K562 (cell line): Measurements from ENCODE around the gene MTRFR. TPM values are rescaled to one million over a fixed set of nuclear protein-coding genes. Genes with fewer than 3 reads are reported as not detected.

ENCODE experiments used
- ATAC-seq: fragments of 200-7000 bp; cut with Tn5 transposase; 3 replicates; pipeline ENCODE4 v1.9.1; 2020; ENCODE audit warnings: moderate library complexity
- BruUV-seq: library from RNA; stranded (reverse); fragments of 400-500 nt; replicated peaks from 2 replicates; lab custom pipeline; 2021; lab: Mats Ljungman, UMichigan
- CTCF ChIA-PET: fragments of 300-600 bp; formaldehyde crosslinking; extraction: SDS; loops from one replicate; lab custom pipeline; 2021; ENCODE audit warnings: low intra/inter-chr PET ratio; lab: Yijun Ruan, JAX
- POLR2A ChIA-PET: fragments of 300-600, 350-650 bp; sonication (Branson Sonifier 250); formaldehyde crosslinking; extraction: SDS; loops from one replicate; lab custom pipeline; 2021; ENCODE audit warnings: antibody characterized with exemption, inconsistent platforms; lab: Yijun Ruan, JAX
- DNase-seq, 4 experiments: peaks; one replicate each; pipeline versions ENCODE4 v3.0.0 to v3.0.0-alpha.2; 2011 to 2018; ENCODE audit warnings: low spot score in 3 of 4, mixed read lengths in 3 of 4; ENCODE audit errors: extremely low read depth in 1 of 4
- FAIRE-seq: peaks from 2 replicates; lab custom pipeline; 2011; peaks lifted over from hg19 to GRCh38; lab: Jason Lieb, UNC
- H2AFZ ChIP-seq: 2 replicates; pipeline ENCODE4 v1.6.0; 2011; ENCODE audit warnings: low read depth, low read length, control low read depth, inconsistent platforms
- H3K27ac ChIP-seq: fragments of 200-600 bp; 3 replicates; pipeline ENCODE4 v1.8.0; 2011; ENCODE audit warnings: low read depth, mild to moderate bottlenecking, control low read depth, inconsistent platforms, low read length, moderate library complexity, mixed read lengths; ENCODE audit errors: extremely low read depth
- H3K27me3 ChIP-seq, 2 experiments: fragments of 300-600 bp in 1 of 2; 2 replicates in 1 of 2; 3 replicates in 1 of 2; pipeline versions ENCODE4 v1.6.0 to v1.8.0; 2011; ENCODE audit warnings: inconsistent platforms in 2 of 2, low read length in 2 of 2, mild to moderate bottlenecking in 1 of 2, mixed read lengths in 1 of 2, moderate library complexity in 1 of 2; ENCODE audit not compliant: control insufficient read depth in 2 of 2, insufficient read depth in 2 of 2
- H3K36me3 ChIP-seq: fragments of 300-600 bp; 3 replicates; pipeline ENCODE4 v1.8.0; 2011; ENCODE audit warnings: mild to moderate bottlenecking, low read length, inconsistent platforms; ENCODE audit not compliant: control insufficient read depth, insufficient read depth
- H3K4me1 ChIP-seq, 2 experiments: fragments of 200-600 bp in 1 of 2; replicated peaks in 1 of 2; 2 replicates in 1 of 2; 3 replicates in 1 of 2; pipeline versions ENCODE4 v1.5.1 to v1.8.0; 2011; ENCODE audit warnings: inconsistent platforms in 2 of 2, low read length in 2 of 2, mild to moderate bottlenecking in 1 of 2, mixed read lengths in 1 of 2, moderate library complexity in 1 of 2; ENCODE audit not compliant: control insufficient read depth in 2 of 2, insufficient read depth in 2 of 2
- H3K4me2 ChIP-seq: 2 replicates; pipeline ENCODE4 v1.6.1; 2011; ENCODE audit warnings: low read length, control low read depth, inconsistent platforms, mixed read lengths; ENCODE audit not compliant: insufficient read depth
- H3K4me3 ChIP-seq: fragments of 200-600 bp; sonication (generic), shearing (Covaris generic); 2 replicates; pipeline ENCODE4 v1.5.1; 2016; ENCODE audit warnings: control low read depth, inconsistent platforms
- H3K79me2 ChIP-seq: fragments of 200-600 bp; 3 replicates; pipeline ENCODE4 v1.8.0; 2011; ENCODE audit warnings: low read length, inconsistent platforms; ENCODE audit not compliant: control insufficient read depth, insufficient read depth
- H3K9ac ChIP-seq, 2 experiments: 2 replicates each; pipeline versions ENCODE4 v1.6.0 to v1.6.1; 2011; ENCODE audit warnings: low read depth in 2 of 2, low read length in 2 of 2, control low read depth in 1 of 2, inconsistent platforms in 1 of 2, mild to moderate bottlenecking in 1 of 2, mixed read lengths in 1 of 2; ENCODE audit not compliant: insufficient read depth in 1 of 2
- H3K9me1 ChIP-seq: one replicate; pipeline ENCODE4 v1.6.0; 2011; ENCODE audit warnings: inconsistent platforms, mild to moderate bottlenecking, low read length, moderate library complexity; ENCODE audit not compliant: control insufficient read depth, insufficient read depth
- H3K9me3 ChIP-seq: replicated peaks from 2 replicates; pipeline ENCODE4 v1.5.1; 2011; ENCODE audit warnings: low read depth, low read length, inconsistent platforms; ENCODE audit not compliant: control insufficient read depth, insufficient read depth
- H4K20me1 ChIP-seq: replicated peaks from 2 replicates; pipeline ENCODE4 v1.6.1; 2011; ENCODE audit warnings: low read length, inconsistent platforms, mixed read lengths; ENCODE audit not compliant: control insufficient read depth, insufficient read depth
- ARID3B ChIP-seq: fragments of 250-450 bp; sonication (Bioruptor Pico); IDR thresholded peaks from 2 replicates; pipeline ENCODE4 v1.4.0; 2020; ENCODE audit warnings: borderline replicate concordance
- BHLHE40 ChIP-seq: IDR thresholded peaks from 2 replicates; pipeline ENCODE4 v1.6.1; 2011; ENCODE audit warnings: low read length, improper control_type of control experiment
- FOXA1 ChIP-seq: fragments of 450-650 bp; IDR thresholded peaks from 2 replicates; pipeline ENCODE4 v1.6.1; 2016; ENCODE audit warnings: mild to moderate bottlenecking, borderline replicate concordance
- KLF1 ChIP-seq: fragments of 450-650 bp; IDR thresholded peaks from 2 replicates; pipeline ENCODE4 v1.6.1; 2016; ENCODE audit warnings: missing genetic modification characterization, missing compliant biosample characterization
- MLX ChIP-seq, 2 experiments: fragments of 450-650 bp in 1 of 2; sonication (generic) in 1 of 2; formaldehyde crosslinking; conservative IDR thresholded peaks; 2 replicates each; pipeline versions ENCODE4 v1.4.0 to v1.8.1; 2020 to 2022; ENCODE audit warnings: mild to moderate bottlenecking in 1 of 2, missing genetic modification reagents in 1 of 2
- MXI1 ChIP-seq: IDR thresholded peaks from 2 replicates; pipeline ENCODE4 v1.6.1; 2011; ENCODE audit warnings: low read depth, mild to moderate bottlenecking, improper control_type of control experiment, low read length
- PBX2 ChIP-seq, 2 experiments: IDR thresholded peaks in 1 of 2; conservative IDR thresholded peaks in 1 of 2; 2 replicates each; pipeline ENCODE4 v1.6.1; 2016; ENCODE audit warnings: low read depth in 2 of 2, mild to moderate bottlenecking in 1 of 2, missing compliant biosample characterization in 1 of 2, missing genetic modification characterization in 1 of 2, moderate library complexity in 1 of 2
- SIN3B ChIP-seq: fragments of 450-650 bp; IDR thresholded peaks from 2 replicates; pipeline ENCODE4 v1.6.1; 2017; ENCODE audit warnings: low read depth, mild to moderate bottlenecking, moderate library complexity
- WHSC1 ChIP-seq: IDR thresholded peaks from one replicate; pipeline ENCODE4 v1.6.1; 2012; ENCODE audit warnings: low read length, control low read depth, inconsistent platforms
- ZBED1 ChIP-seq: IDR thresholded peaks from 2 replicates; pipeline ENCODE4 v1.6.1; 2014
- ZC3H4 ChIP-seq: sonication (generic); formaldehyde crosslinking; IDR thresholded peaks from 2 replicates; pipeline ENCODE4 v1.9.0; 2021; ENCODE audit warnings: missing genetic modification reagents, borderline replicate concordance
- ZKSCAN3 ChIP-seq: fragments of 250-450 bp; sonication (Bioruptor Pico); IDR thresholded peaks from 2 replicates; pipeline ENCODE4 v1.4.0; 2020
- ZNF253 ChIP-seq: fragments of 250-450 bp; sonication (Bioruptor Pico); conservative IDR thresholded peaks from 2 replicates; pipeline ENCODE4 v1.6.1; 2021; ENCODE audit warnings: mild to moderate bottlenecking
- ZNF408 ChIP-seq: fragments of 250-450 bp; sonication (Bioruptor Pico); IDR thresholded peaks from 2 replicates; pipeline ENCODE4 v1.4.0; 2020; ENCODE audit warnings: low read depth, mild to moderate bottlenecking, moderate library complexity
- WGBS: fragments of 100-300 bp; shearing (Covaris generic); methylation state at CpG from one replicate; pipeline ENCODE4 v1.1.6; 2016; ENCODE audit warnings: low coverage, mixed read lengths; ENCODE audit not compliant: insufficient coverage; ENCODE audit errors: missing lambda C conversion rate; 5-methylcytosine and 5-hydroxymethylcytosine counted together
- in situ Hi-C: fragments of 300-500 bp; cut with MboI; formaldehyde crosslinking; loops from 4 replicates; pipeline ENCODE4 v1.15.0; 2018; ENCODE audit warnings: inconsistent platforms, mixed read lengths
- intact Hi-C: fragments of 100-400 bp; cut with micrococcal nuclease; formaldehyde crosslinking; loops from 2 replicates; pipeline ENCODE4 v1.14.2; 2022
- polyA plus RNA-seq, 8 experiments: library from polyadenylated mRNA; depleted of rRNA in 4 of 8; stranded (reverse) in 5 of 8; unstranded in 3 of 8; fragments of >200 nt; fragmentation: Nextera tagmentation in 2 of 8; fragmentation: Illumina TruSeq in 1 of 8; extraction: Ambion mirVana in 2 of 8; extraction: Trizol in 1 of 8; gene quantifications; 2 replicates each; pipeline versions ENCODE4 v1.2.1 to v1.2.3, GENCODE V29; 2011 to 2014; ENCODE audit warnings: inconsistent platforms in 1 of 8, missing spikeins in 1 of 8
- total RNA-seq, 7 experiments: library from RNA; depleted of rRNA in 6 of 7; stranded (reverse); fragments of >200 nt in 6 of 7; fragmentation: Illumina TruSeq in 2 of 7; extraction: Trizol in 2 of 7; gene quantifications; 2 replicates each; pipeline versions ENCODE4 v1.2.1 to v1.2.3, GENCODE V29; 2011 to 2021; ENCODE audit warnings: low replicate concordance in 1 of 7

Gene MTRFR
- total and polyA plus RNA-seq, 9 of the 15 experiments (the other 6 are each of a cell fraction or from before 2014, with no cell fraction given) = 16.7 to 55.6 (median 34.7) TPM

- TSS peak; percentile 70 for BruUV-seq
- H3K79me2 ChIP-seq = peaks cover 94% of the 10 kb centered on the region
- ATAC-seq (peak; percentile 20), DNase-seq (peak in 2 of 4 experiments; percentile 68 to 71), FAIRE-seq (no peak)
- H3K9me1 ChIP-seq = no peaks in the 10 kb centered on the region
- peak overlapping the region; percentile 94 to 96 for H3K9ac ChIP-seq
- ChIA-PET POLR2A (interaction anchor here (0.6 to 3.5 kb wide), 39 partner anchors 9 to 492 kb away, joined by 3 to 43 read pairs (median 4); partner anchors contain the start of genes OGFOD2 and PITPNM2), CTCF (no interaction called here)
- H2AFZ ChIP-seq = peak overlapping the region; percentile 73
- H3K4me2 ChIP-seq = peak overlapping the region; percentile 98
- H4K20me1 ChIP-seq = no peaks in the 10 kb centered on the region
- H3K4me3 ChIP-seq = peak overlapping the region; percentile 72
- in situ Hi-C loops = loop anchor here (10.0 kb wide), 1 partner anchor 359 kb away; no protein-coding TSS in a partner anchor
- intact Hi-C loops = loop anchor here (5.0 to 10.0 kb wide), 5 partner anchors 86 to 876 kb away; no protein-coding TSS in a partner anchor
- H3K36me3 ChIP-seq = peaks cover 56% of the 10 kb centered on the region
- H3K27me3 ChIP-seq = no peaks in the 10 kb centered on the region
- WGBS = under 1% methylated on average over 40 of the region's 42 CpGs
- no peaks in the 10 kb centered on the region for H3K9me3 ChIP-seq
- H3K4me1 ChIP-seq = peaks cover 19 to 21% of the 10 kb centered on the region in 2 experiments; a peak in 4 of 5 replicates
- peak overlapping the region; percentile 94 for H3K27ac ChIP-seq
- TF ChIP-seq FOXA1 = no peak
- no peak for TF ChIP-seq ZNF253 (CRISPR knock-in tag)
- peak; percentile 44; the same call in 1 of the 2 replicates for TF ChIP-seq ARID3B
- TF ChIP-seq MLX (CRISPR knock-in tag; conservative IDR thresholded peaks at IDR 0.05) = no peak
- TF ChIP-seq ZKSCAN3 (CRISPR knock-in tag) = no peak
- TF ChIP-seq ZC3H4 (CRISPR knock-in tag) = peak; percentile 80; the same call in 1 of the 2 replicates
- no peak for TF ChIP-seq ZBED1
- peak; percentile 50; the same call in 1 of the 2 replicates for TF ChIP-seq SIN3B
- no peak for TF ChIP-seq WHSC1
- peak; percentile 44; the same call in 1 of the 2 replicates for TF ChIP-seq KLF1
- no peak for TF ChIP-seq BHLHE40
- no peak for TF ChIP-seq ZNF408 (CRISPR knock-in tag)
- TF ChIP-seq PBX2 (CRISPR knock-in tag; IDR thresholded peaks at IDR 0.05; ENCODE audit: low read depth) = no peak
- TF ChIP-seq PBX2 (tag; conservative IDR thresholded peaks at IDR 0.05; ENCODE audit: low read depth) = no peak
- TF ChIP-seq MXI1 = 0 out of 2 replicates have a peak, but pooled peaks have one; percentile 3
Observed at GRCh38 chr12:123233505-123234308, 471 bp downstream of the MTRFR start.
